Parathyroid adenoma (tissue), 2 donors: ENCODE data around the gene CD151.

Experiments used
- H2AFZ ChIP-seq: fragments of 300-600 bp; sonication (generic); one replicate; pipeline ENCODE4 v1.7.0; 2017; ENCODE audit warnings: antibody characterized with exemption, mild to moderate bottlenecking
- H3K27ac ChIP-seq: fragments of 300-600 bp; sonication (generic); one replicate; pipeline ENCODE4 v1.7.0; 2017
- H3K27me3 ChIP-seq: fragments of 300-600 bp; sonication (generic); one replicate; pipeline ENCODE4 v1.7.0; 2017; ENCODE audit warnings: low read length; ENCODE audit not compliant: control insufficient read depth, insufficient read depth
- H3K36me3 ChIP-seq: fragments of 300-600 bp; sonication (generic); one replicate; pipeline ENCODE4 v1.7.0; 2017; ENCODE audit warnings: low read length; ENCODE audit not compliant: control insufficient read depth, insufficient read depth
- H3K4me1 ChIP-seq: fragments of 300-600 bp; sonication (generic); one replicate; pipeline ENCODE4 v1.7.0; 2017; ENCODE audit warnings: control low read depth
- H3K4me2 ChIP-seq: fragments of 300-600 bp; sonication (generic); one replicate; pipeline ENCODE4 v1.7.0; 2017; ENCODE audit warnings: low read length
- H3K4me3 ChIP-seq: fragments of 300-600 bp; sonication (generic); one replicate; pipeline ENCODE4 v1.7.0; 2017; ENCODE audit warnings: low read depth, low read length
- H3K79me2 ChIP-seq: fragments of 300-600 bp; sonication (generic); one replicate; pipeline ENCODE4 v1.7.0; 2017; ENCODE audit warnings: control low read depth
- H3K9ac ChIP-seq: fragments of 300-600 bp; sonication (generic); one replicate; pipeline ENCODE4 v1.7.0; 2017; ENCODE audit warnings: mild to moderate bottlenecking
- H3K9me3 ChIP-seq: fragments of 300-600 bp; sonication (generic); one replicate; pipeline ENCODE4 v1.7.0; 2017; ENCODE audit warnings: low read length; ENCODE audit not compliant: control insufficient read depth
- CTCF ChIP-seq: fragments of 300-600 bp; sonication (generic); IDR thresholded peaks from one replicate; pipeline ENCODE4 v1.7.0; 2017; ENCODE audit warnings: antibody characterized with exemption, mild to moderate bottlenecking
- donor health status: primary hyperparathyroidism.

CD151 gene

DNA sequence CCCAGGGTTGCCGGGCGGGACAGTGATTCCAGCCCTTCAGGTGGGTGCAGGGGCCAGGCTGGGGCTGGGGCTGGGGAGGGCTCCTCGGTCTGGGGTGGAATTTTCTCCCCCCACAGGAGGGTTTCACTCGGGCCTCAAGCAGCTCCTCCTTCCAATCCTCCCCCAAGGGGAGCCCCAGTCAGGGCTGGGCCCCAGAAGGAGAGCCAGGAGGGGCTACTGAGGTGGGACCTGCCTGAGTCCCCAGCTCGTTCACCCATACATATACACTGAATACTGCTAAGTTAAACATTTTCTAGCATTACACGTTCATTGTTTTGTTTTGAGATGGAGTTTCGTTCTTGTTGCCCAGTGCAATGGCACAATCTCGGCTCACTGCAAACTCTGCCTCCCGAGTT, 6.5 kb upstream of the CD151 start:
- no peaks in the 10 kb centered on the region for H3K36me3 ChIP-seq
- H3K9ac ChIP-seq = no peak overlapping the region
- no peaks in the 10 kb centered on the region for H3K4me1 ChIP-seq
- no peak overlapping the region for H3K27ac ChIP-seq
- no peak for TF ChIP-seq CTCF
- H3K79me2 ChIP-seq = no peaks in the 10 kb centered on the region
- H3K4me3 ChIP-seq = no peak overlapping the region
- H3K9me3 ChIP-seq = no peaks in the 10 kb centered on the region
- H3K4me2 ChIP-seq = no peak overlapping the region
- H3K27me3 ChIP-seq = no peaks in the 10 kb centered on the region
- H2AFZ ChIP-seq = no peak overlapping the region

GRCh38 chr11:826836-827145, 6.0 kb upstream of the CD151 start:
- Histone ChIP-seq H3K4me3 (peak overlapping the region; percentile 49), H2AFZ (peak overlapping the region; percentile 63), H3K27ac (no peak overlapping the region), H3K36me3 (no peaks in the 10 kb centered on the region), H3K9ac (no peak overlapping the region), H3K4me1 (no peaks in the 10 kb centered on the region), H3K79me2 (no peaks in the 10 kb centered on the region), H3K9me3 (no peaks in the 10 kb centered on the region), H3K27me3 (no peaks in the 10 kb centered on the region), H3K4me2 (peak overlapping the region; percentile 77)
- TF ChIP-seq CTCF = no peak

DNA sequence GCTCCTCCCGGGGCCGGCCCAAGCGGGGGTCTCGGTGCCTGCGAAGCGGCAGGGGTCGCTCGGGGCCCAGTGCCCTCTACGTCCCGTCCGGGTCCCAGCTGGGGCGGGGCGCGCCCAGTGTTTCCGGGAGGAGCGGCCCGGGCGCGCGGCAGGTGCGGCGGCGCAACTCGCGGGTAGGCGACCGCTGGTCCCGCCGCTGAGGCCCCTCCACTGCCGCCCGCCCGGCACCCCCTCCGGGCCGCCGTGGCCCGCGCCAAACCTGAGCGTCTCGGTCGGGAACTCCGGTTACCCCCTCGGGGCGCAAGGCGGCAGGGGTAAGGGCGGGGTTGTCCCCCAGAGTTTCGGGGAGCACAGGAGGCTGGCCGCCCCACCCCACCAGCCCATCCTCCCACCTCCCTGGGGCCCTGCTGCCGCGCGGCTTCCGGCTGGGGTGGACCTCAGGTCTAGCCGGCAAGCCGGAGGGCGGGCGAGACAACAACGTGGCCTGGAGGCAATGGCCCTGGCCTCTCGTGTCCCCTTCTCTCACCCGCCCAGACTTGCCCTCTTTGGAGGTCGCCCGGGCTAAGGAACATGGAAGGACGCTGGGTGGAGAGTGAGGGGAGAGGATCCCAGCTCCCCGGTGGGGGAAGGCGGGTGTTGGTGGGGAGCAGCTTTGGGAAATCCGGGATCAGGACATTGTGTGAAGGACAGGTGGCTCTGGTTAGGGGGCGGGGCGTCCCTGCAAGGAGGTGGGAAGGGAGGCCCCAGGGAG, 5.4 kb upstream of the CD151 start:
- Histone ChIP-seq H3K4me3 (peak overlapping the region; percentile 49), H3K4me2 (peak overlapping the region; percentile 77), H3K9ac (no peak overlapping the region), H3K9me3 (no peaks in the 10 kb centered on the region), H3K36me3 (no peaks in the 10 kb centered on the region), H3K27me3 (no peaks in the 10 kb centered on the region), H3K27ac (no peak overlapping the region), H3K4me1 (peaks cover under 1% of the 10 kb centered on the region), H3K79me2 (no peaks in the 10 kb centered on the region), H2AFZ (peak overlapping the region; percentile 63)
- TF ChIP-seq CTCF = no peak

DNA sequence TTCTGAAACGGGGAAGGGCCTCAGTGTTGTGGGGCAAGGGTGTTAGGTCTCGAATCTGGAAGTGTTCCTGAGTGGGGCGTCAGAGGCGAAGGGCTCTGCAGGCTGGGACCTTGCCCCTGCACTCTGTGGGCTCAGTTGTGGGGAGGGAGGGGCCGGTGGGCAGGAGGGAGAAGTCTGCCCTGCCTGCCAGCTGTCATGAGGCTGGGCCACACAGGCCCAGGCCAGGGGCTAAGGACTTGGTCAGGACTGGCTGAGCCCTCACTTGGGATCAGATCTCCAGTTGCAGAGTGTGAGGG, 4.9 kb upstream of the CD151 start, which contains the start of gene CRACR2B:
Gene CRACR2B (plus strand): TSS at position 23 of the 296 bp plus-strand sequence. CDS start 689 bp downstream, outside the sequence.
- Histone ChIP-seq H3K36me3 (no peaks in the 10 kb centered on the region), H3K9me3 (no peaks in the 10 kb centered on the region), H2AFZ (peak within 1 kb of the TSS; percentile 63), H3K4me1 (peaks cover 2% of the 10 kb centered on the region), H3K4me2 (peak within 1 kb of the TSS; percentile 77), H3K27me3 (no peaks in the 10 kb centered on the region), H3K27ac (no peak within 1 kb of the TSS), H3K9ac (no peak within 1 kb of the TSS), H3K79me2 (no peaks in the 10 kb centered on the region), H3K4me3 (peak within 1 kb of the TSS; percentile 49)
- TF ChIP-seq CTCF = no peak

DNA sequence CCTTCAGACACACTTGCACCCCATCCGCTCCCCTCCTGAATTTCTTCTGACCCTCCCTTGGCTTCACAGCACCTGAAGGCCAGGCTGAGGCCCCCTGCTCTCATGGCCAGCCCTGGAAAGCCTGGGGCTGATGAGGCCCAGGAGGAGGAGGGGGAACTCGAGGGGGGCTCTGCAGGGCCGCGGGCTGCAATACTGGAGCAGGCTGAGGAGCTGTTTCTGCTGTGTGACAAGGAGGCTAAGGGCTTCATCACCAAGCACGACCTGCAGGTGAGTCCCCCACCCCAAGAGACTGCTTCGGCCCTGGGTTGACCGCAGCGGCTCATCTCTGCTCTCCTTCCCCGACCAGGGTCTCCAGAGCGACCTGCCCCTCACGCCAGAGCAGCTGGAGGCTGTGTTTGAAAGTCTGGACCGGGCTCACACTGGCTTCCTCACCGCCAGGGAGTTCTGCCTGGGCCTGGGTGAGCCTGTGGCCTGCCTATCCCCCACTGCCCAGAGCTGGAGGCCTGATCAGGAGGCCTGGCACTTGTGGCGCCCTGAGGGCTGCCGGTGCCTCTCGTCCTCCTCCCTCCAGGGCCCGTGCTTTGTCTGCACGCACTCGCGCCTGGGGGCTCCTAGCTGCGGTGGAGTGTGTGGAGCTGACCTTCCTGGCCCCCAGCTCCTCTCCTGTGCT, 4.1 kb upstream of the CD151 start:
- Histone ChIP-seq H3K79me2 (no peaks in the 10 kb centered on the region), H3K9ac (no peak overlapping the region), H3K9me3 (no peaks in the 10 kb centered on the region), H3K27ac (no peak overlapping the region), H3K4me1 (peaks cover 2% of the 10 kb centered on the region), H2AFZ (no peak overlapping the region), H3K4me2 (no peak overlapping the region), H3K36me3 (no peaks in the 10 kb centered on the region), H3K27me3 (no peaks in the 10 kb centered on the region), H3K4me3 (no peak overlapping the region)
- no peak for TF ChIP-seq CTCF
